GM23338 (cell line): ENCODE measurements around the gene PKD1L1. TPM values are rescaled to one million over a fixed set of nuclear protein-coding genes. Genes with fewer than 3 reads are reported as not detected.

Source experiments
- ATAC-seq: fragments of 200-7000 bp; cut with Tn5 transposase; 3 replicates; pipeline ENCODE4 v1.9.1; 2020
- DNase-seq: peaks from one replicate; pipeline ENCODE4 v3.0.0-alpha.2; 2015; ENCODE audit warnings: low spot score
- H2AFZ ChIP-seq: fragments of 200-600 bp; sonication (generic); 2 replicates; pipeline ENCODE4 v1.8.0; 2016; ENCODE audit warnings: antibody characterized with exemption, mild to moderate bottlenecking, moderate library complexity
- H3F3A ChIP-seq: fragments of 200-600 bp; sonication (generic); replicated peaks from 2 replicates; pipeline ENCODE4 v1.8.0; 2017; ENCODE audit warnings: antibody characterized with exemption, mixed run types, low read depth
- H3K27ac ChIP-seq: fragments of 200-600 bp; sonication (generic); 2 replicates; pipeline ENCODE4 v1.6.1; 2016; ENCODE audit warnings: low read depth
- H3K27me3 ChIP-seq: fragments of 200-600 bp; sonication (generic); 2 replicates; pipeline ENCODE4 v1.8.0; 2016; ENCODE audit warnings: mild to moderate bottlenecking, mixed run types, moderate library complexity; ENCODE audit not compliant: insufficient read depth
- H3K36me3 ChIP-seq: fragments of 200-600 bp; sonication (generic); 2 replicates; pipeline ENCODE4 v1.8.0; 2016; ENCODE audit warnings: mild to moderate bottlenecking; ENCODE audit not compliant: insufficient read depth
- H3K4me1 ChIP-seq: fragments of 200-600 bp; sonication (generic); 2 replicates; pipeline ENCODE4 v1.8.0; 2016; ENCODE audit warnings: mild to moderate bottlenecking, moderate library complexity; ENCODE audit not compliant: insufficient read depth
- H3K4me2 ChIP-seq: fragments of 200-600 bp; sonication (generic); 2 replicates; pipeline ENCODE4 v1.7.1; 2017; ENCODE audit warnings: mixed run types
- H3K4me3 ChIP-seq: fragments of 200-600 bp; sonication (generic); 2 replicates; pipeline ENCODE4 v1.6.1; 2016; ENCODE audit warnings: mixed run types
- H3K79me2 ChIP-seq: fragments of 200-600 bp; sonication (generic); replicated peaks from 2 replicates; pipeline ENCODE4 v1.8.0; 2017; ENCODE audit warnings: mild to moderate bottlenecking; ENCODE audit not compliant: insufficient read depth
- H3K9me2 ChIP-seq: fragments of 200-600 bp; sonication (generic); 2 replicates; pipeline ENCODE4 v1.8.0; 2017; ENCODE audit not compliant: insufficient read depth
- H4K20me1 ChIP-seq: fragments of 200-600 bp; sonication (generic); replicated peaks from 2 replicates; pipeline ENCODE4 v1.8.0; 2017; ENCODE audit warnings: mild to moderate bottlenecking; ENCODE audit not compliant: insufficient read depth
- H3K27ac Mint-ChIP-seq: 2 replicates; pipeline ENCODE4 v1.8.0; 2020; ENCODE audit warnings: inconsistent platforms, mild to moderate bottlenecking, moderate library complexity, mixed read lengths
- H3K27me3 Mint-ChIP-seq: 3 replicates; pipeline ENCODE4 v1.8.0; 2022; ENCODE audit warnings: low read depth, mild to moderate bottlenecking, moderate library complexity, mixed read lengths, inconsistent platforms; ENCODE audit not compliant: insufficient read depth, poor library complexity
- H3K36me3 Mint-ChIP-seq: 3 replicates; pipeline ENCODE4 v1.8.0; 2021; ENCODE audit warnings: low read depth, mild to moderate bottlenecking, inconsistent platforms, moderate library complexity, mixed read lengths
- H3K4me1 Mint-ChIP-seq: 3 replicates; pipeline ENCODE4 v1.8.0; 2020; ENCODE audit warnings: mild to moderate bottlenecking, inconsistent platforms, mixed read lengths
- H3K4me3 Mint-ChIP-seq: 3 replicates; pipeline ENCODE4 v1.8.0; 2021; ENCODE audit warnings: moderate library complexity, mild to moderate bottlenecking, inconsistent platforms, mixed read lengths
- H3K9me3 Mint-ChIP-seq: 3 replicates; pipeline ENCODE4 v1.8.0; 2020; ENCODE audit warnings: moderate library complexity, mild to moderate bottlenecking, inconsistent platforms, mixed read lengths
- CREB1 ChIP-seq: fragments of 250-450 bp; sonication (Bioruptor Pico); IDR thresholded peaks from 2 replicates; pipeline ENCODE4 v1.5.0; 2020; ENCODE audit warnings: low read depth, mild to moderate bottlenecking, moderate library complexity
- CTCF ChIP-seq, 2 experiments: fragments of 200-600 bp in 1 of 2; sonication (generic) in 1 of 2; conservative IDR thresholded peaks; 2 replicates each; pipeline versions ENCODE4 v1.5.1 to v1.6.1; 2016 to 2017; ENCODE audit warnings: antibody characterized with exemption in 2 of 2, low read depth in 2 of 2, mild to moderate bottlenecking in 2 of 2, moderate library complexity in 1 of 2
- JUNB ChIP-seq: IDR thresholded peaks from one replicate; pipeline ENCODE4 v1.6.1; 2016; ENCODE audit warnings: antibody characterized with exemption; ENCODE audit not compliant: unreplicated experiment
- ZNF462 ChIP-seq: fragments of 250-450 bp; sonication (Bioruptor Pico); IDR thresholded peaks from 2 replicates; pipeline ENCODE4 v1.5.0; 2020; ENCODE audit warnings: mild to moderate bottlenecking, moderate library complexity
- polyA plus RNA-seq: library from polyadenylated mRNA; unstranded; fragments of >200 nt; fragmentation: Nextera tagmentation; extraction: Ambion mirVana; gene quantifications from 2 replicates; pipeline ENCODE4 v1.2.1, GENCODE V29; 2016
- total RNA-seq: library from RNA; depleted of rRNA; stranded (reverse); fragments of >200 nt; shearing (Covaris generic); gene quantifications from 2 replicates; pipeline ENCODE4 v1.2.3, GENCODE V29; 2014

The PKD1L1 gene
- total and polyA plus RNA-seq, 2 experiments from 2014 or later: 0.03 TPM; not detected in 1

GRCh38 chr7:47751043-47751442 lies 197.2 kb downstream of the PKD1L1 start (continued):
- no peak for TF ChIP-seq ZNF462

- Histone ChIP-seq H3K4me1 (peaks cover 6% of the 10 kb centered on the region), H3K27me3 (no peaks in the 10 kb centered on the region), H3K36me3 (no peaks in the 10 kb centered on the region), H3K27ac (no peak overlapping the region), H3K9me2 (no peaks in the 10 kb centered on the region), H2AFZ (no peak overlapping the region), H3K79me2 (no peaks in the 10 kb centered on the region), H3K4me3 (no peak overlapping the region), H4K20me1 (no peaks in the 10 kb centered on the region), H3K4me2 (no peak overlapping the region), H3F3A (no peaks in the 10 kb centered on the region)
- Mint-ChIP-seq H3K9me3 (no peaks in the 10 kb centered on the region), H3K27me3 (peaks cover 15% of the 10 kb centered on the region), H3K4me3 (no peak overlapping the region), H3K36me3 (no peaks in the 10 kb centered on the region; the same call in 2 of the 3 replicates), H3K4me1 (peaks cover 7% of the 10 kb centered on the region), H3K27ac (no peak overlapping the region)
- no peak for ATAC-seq
- TF ChIP-seq ZNF462: no peak
- TF ChIP-seq JUNB: no peak
- TF ChIP-seq CREB1 (CRISPR knock-in tag): no peak
- TF ChIP-seq CTCF (conservative IDR thresholded peaks at IDR 0.05; ENCODE audit: low read depth in 2 of 2): no peak
- no peak for DNase-seq
These were observed 200.2 kb downstream of the PKD1L1 start for GRCh38 chr7:47748041-47748440.
